ENCODE results near the gene GAB1. TPM values are rescaled to one million over a fixed set of nuclear protein-coding genes. Genes with fewer than 3 reads are reported as not detected.

The GAB1 gene
- total and polyA plus RNA-seq, 2 of the 13 experiments (the other 11 are each of a cell fraction or from before 2014, with no cell fraction given), result 8.7 to 14.7 TPM

GRCh38 chr4:143481361-143481760 is 144.7 kb downstream of the GAB1 start (continued):
- TF ChIP-seq, protein P1, sequence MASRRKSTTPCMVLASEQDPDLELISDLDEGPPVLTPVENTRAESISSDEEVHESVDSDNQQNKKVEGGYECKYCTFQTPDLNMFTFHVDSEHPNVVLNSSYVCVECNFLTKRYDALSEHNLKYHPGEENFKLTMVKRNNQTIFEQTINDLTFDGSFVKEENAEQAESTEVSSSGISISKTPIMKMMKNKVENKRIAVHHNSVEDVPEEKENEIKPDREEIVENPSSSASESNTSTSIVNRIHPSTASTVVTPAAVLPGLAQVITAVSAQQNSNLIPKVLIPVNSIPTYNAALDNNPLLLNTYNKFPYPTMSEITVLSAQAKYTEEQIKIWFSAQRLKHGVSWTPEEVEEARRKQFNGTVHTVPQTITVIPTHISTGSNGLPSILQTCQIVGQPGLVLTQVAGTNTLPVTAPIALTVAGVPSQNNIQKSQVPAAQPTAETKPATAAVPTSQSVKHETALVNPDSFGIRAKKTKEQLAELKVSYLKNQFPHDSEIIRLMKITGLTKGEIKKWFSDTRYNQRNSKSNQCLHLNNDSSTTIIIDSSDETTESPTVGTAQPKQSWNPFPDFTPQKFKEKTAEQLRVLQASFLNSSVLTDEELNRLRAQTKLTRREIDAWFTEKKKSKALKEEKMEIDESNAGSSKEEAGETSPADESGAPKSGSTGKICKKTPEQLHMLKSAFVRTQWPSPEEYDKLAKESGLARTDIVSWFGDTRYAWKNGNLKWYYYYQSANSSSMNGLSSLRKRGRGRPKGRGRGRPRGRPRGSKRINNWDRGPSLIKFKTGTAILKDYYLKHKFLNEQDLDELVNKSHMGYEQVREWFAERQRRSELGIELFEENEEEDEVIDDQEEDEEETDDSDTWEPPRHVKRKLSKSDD (CRISPR knock-in tag; IDR thresholded peaks at IDR 0.05; ENCODE audit: low read depth), result no peak
- no peak for TF ChIP-seq ERF (CRISPR knock-in tag; IDR thresholded peaks at IDR 0.05)
- no peak for TF ChIP-seq ZNF331 (CRISPR knock-in tag; IDR thresholded peaks at IDR 0.05)

GRCh38 chr4:143482840-143483239 is 146.2 kb downstream of the GAB1 start:
- H3K9ac ChIP-seq (ENCODE audit: insufficient read depth, low read depth, low read length), result no peak overlapping the region
- H3K36me3 ChIP-seq (replicated peaks in 1 of 2; ENCODE audit: control insufficient read depth in 1 of 2, insufficient read depth in 2 of 2, low read length in 2 of 2), result no peaks in the 10 kb centered on the region
- FAIRE-seq (no peak), ATAC-seq (no peak), DNase-seq (ENCODE audit: low spot score) (peak; percentile 16)
- H3K79me2 ChIP-seq (ENCODE audit: insufficient read depth, low read length), result no peaks in the 10 kb centered on the region
- intact Hi-C loops (cut with micrococcal nuclease; ENCODE audit: unreplicated experiment) (loop anchor here (2.0 to 5.0 kb wide), 3 partner anchors 108 to 276 kb away; partner anchors contain the start of gene GAB1), in situ Hi-C loops (cut with HindIII; ENCODE audit: extremely low pct_ligation_motif_present, low pct_unique_long_range_greater_than_20kb) (loop anchor here (10.0 to 25.0 kb wide), 2 partner anchors 278 to 496 kb away; no protein-coding TSS in a partner anchor)
- WGBS (ENCODE audit: low lambda C conversion rate), result 22% methylated on average over 1 of the region's 1 CpG
- H3K9me3 ChIP-seq (ENCODE audit: low read length), result no peaks in the 10 kb centered on the region
- TF ChIP-seq STAG1 (CRISPR knock-in tag; IDR thresholded peaks at IDR 0.05), result peak; percentile 84
- no peak for TF ChIP-seq ZNF724P (CRISPR knock-in tag; IDR thresholded peaks at IDR 0.05; ENCODE audit: borderline replicate concordance)
- TF ChIP-seq CTCF (CRISPR knock-in tag; IDR thresholded peaks at IDR 0.05), result peak; percentile 63
- TF ChIP-seq SMC3 (IDR thresholded peaks at IDR 0.05; ENCODE audit: low read length), result peak; percentile 18; the same call in 1 of the 2 replicates
- no peak for TF ChIP-seq ZNF713 (CRISPR knock-in tag; IDR thresholded peaks at IDR 0.05)
- TF ChIP-seq RAD21 (CRISPR knock-in tag; IDR thresholded peaks at IDR 0.05), result peak; percentile 42; the same call in 1 of the 2 replicates
- TF ChIP-seq ZNF773 (CRISPR knock-in tag; IDR thresholded peaks at IDR 0.05; ENCODE audit: borderline replicate concordance), result no peak
- TF ChIP-seq DPF2 (CRISPR knock-in tag; IDR thresholded peaks at IDR 0.05; ENCODE audit: borderline replicate concordance, low read depth), result no peak
- no peak overlapping the region for H3K4me2 ChIP-seq (ENCODE audit: low read depth, low read length)
- BruUV-seq (replicated peaks), result no TSS peak
- no peaks in the 10 kb centered on the region for H3K4me1 ChIP-seq (ENCODE audit: insufficient read depth, low read length)
- H3K4me3 ChIP-seq (replicated peaks in 1 of 3; ENCODE audit: insufficient read depth in 1 of 3, low read depth in 2 of 3, low read length in 3 of 3), result no peak overlapping the region
- H3K27me3 ChIP-seq (ENCODE audit: control insufficient read depth in 1 of 2, insufficient read depth in 2 of 2, low read length in 2 of 2), result no peaks in the 10 kb centered on the region
- CTCF ChIA-PET (ENCODE audit: low intra/inter-chr PET ratio, low total read pairs), result interaction anchor here (1.3 to 1.8 kb wide), 4 partner anchors 107 to 498 kb away, joined by 4 to 8 read pairs (median 6); no protein-coding TSS in a partner anchor
- no peak overlapping the region for H3K27ac ChIP-seq (ENCODE audit: extremely low read length, insufficient read depth, low read length)
- no peak overlapping the region for H2AFZ ChIP-seq (ENCODE audit: low read length)
- POLR2A ChIA-PET, result no interaction called here
- no peaks in the 10 kb centered on the region for H4K20me1 ChIP-seq (ENCODE audit: insufficient read depth, low read length)
